T-helper 9 cell (primary cell): ENCODE data around the gene PHOSPHO2.
"Not testable (repeated sequence)": the region's sequence is repeated elsewhere in the genome, so short reads cannot be mapped to it uniquely, and the experiment has no call there.

ENCODE experiments used
- DNase-seq: peaks from one replicate; pipeline ENCODE4 v3.0.0-alpha.2; 2020

The PHOSPHO2 gene

GRCh38 chr2:169684712-169685111, 9.6 kb upstream of the PHOSPHO2 start:
- not testable (repeated sequence) for DNase-seq

DNA sequence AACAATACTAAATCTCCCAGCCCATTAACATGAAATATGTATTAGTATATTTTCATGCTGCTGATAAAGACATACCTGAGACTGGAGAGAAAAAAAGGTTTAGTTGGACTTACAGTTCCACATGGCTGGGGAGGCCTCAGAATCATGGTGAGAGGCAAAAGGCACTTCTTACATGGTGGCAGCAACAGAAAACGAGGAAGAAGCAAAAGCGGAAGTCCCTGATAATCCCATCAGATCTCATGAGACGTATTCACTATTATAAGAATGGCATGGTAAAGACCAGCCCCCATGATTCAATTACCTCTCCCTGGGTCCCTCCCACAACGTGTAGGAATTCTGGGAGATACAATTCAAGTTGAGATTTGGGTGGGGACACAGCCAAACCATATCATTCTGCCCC, 7.4 kb upstream of the PHOSPHO2 start:
- DNase-seq = not testable (repeated sequence)

DNA sequence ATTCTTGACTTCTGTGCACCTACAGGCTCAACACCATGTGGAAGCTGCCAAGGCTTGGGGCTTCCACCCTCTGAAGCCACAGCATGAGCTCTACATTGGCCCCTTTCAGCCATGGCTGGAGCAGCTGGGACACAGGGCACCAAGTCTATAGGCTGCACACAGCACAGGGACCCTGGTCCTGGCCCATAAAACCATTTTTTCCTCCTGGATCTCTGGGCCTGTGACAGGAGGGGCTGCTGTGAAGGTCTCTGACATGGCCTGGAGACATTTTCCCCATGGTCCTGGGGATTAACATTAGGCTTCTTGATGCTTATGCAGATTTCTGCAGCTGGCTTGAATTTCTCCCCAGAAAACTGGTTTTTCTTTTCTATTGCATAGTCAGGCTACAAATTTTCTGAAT, 6.3 kb upstream of the PHOSPHO2 start:
- not testable (repeated sequence) for DNase-seq

DNA sequence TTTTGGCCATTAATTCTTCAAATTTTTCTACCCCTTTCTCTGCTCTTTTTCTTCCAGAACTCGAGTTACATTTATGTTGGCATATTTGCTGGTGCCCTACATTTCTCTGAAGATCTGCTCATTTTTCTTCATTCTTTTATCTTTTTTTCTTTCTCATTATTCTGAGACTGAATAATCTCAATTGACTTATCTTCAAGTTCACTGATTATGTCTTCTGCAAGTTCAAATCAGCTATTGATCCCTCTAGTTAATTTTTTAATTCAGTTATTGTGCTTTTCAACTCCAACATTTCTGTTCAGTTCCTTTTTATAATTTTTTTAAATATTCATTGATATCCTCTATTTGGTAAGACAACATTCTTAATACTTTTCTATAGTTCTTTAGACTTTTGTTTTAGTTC, 3.3 kb upstream of the PHOSPHO2 start:
- no peak for DNase-seq

- no peak for DNase-seq
Measured at GRCh38 chr2:169692718-169693117, 1.6 kb upstream of the PHOSPHO2 start.

GRCh38 chr2:169693360-169693759, 909 bp upstream of the PHOSPHO2 start:
- DNase-seq = no peak

DNA sequence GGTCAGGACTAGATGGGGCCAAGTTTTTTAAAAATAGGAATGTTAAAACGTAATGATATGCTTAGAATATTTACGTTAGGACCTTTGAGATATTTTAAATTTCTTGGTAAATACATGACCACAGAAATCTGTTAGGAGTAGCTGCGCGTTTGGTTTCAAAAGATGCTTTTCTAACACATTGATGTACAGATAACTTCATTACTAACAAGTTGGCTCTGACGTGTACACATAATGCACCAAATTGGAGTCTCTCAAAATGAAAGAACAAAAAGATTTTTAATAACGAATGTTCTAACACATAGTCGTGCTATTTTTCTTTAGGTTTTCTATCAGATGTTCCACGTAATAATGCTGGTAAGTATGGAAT, 608 bp downstream of the PHOSPHO2 start:
- no peak for DNase-seq

DNA sequence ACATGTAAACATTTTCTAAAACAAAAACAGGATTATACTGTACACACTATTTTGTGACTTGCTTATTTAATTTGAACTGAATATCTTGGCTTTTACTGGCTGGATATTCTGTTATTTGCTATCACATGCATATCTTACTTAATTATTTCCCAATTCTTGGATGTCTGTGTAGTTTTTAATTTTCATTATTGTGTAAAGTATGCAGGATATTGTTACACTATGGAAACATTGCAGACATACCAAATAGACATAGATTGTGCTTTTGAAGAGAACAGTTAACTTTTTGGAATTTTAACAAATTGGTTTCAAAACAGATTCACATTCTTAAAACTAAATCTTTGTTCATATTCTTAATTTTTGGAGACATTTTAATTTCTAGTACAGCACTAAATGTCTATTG, 2.1 kb downstream of the PHOSPHO2 start:
- no peak for DNase-seq

DNA sequence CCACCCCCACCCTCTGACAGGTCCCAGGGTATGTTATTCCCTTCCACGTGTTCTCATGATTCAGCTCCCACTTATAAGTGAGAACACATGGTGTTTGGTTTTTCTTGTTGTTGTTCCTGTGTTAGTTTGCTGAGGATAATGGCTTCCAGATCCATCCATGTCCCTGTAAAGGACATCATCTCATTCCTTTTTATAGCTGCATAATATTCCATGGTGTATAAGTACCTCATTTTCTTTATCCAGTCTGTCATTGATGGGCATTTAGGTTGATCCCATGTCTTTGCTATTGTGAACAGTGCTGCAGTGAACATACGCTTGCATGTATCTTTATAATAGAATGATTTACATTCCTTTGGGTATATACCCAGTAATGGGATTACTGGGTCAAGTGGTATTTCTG, 4.9 kb downstream of the PHOSPHO2 start:
- not testable (repeated sequence) for DNase-seq

DNA sequence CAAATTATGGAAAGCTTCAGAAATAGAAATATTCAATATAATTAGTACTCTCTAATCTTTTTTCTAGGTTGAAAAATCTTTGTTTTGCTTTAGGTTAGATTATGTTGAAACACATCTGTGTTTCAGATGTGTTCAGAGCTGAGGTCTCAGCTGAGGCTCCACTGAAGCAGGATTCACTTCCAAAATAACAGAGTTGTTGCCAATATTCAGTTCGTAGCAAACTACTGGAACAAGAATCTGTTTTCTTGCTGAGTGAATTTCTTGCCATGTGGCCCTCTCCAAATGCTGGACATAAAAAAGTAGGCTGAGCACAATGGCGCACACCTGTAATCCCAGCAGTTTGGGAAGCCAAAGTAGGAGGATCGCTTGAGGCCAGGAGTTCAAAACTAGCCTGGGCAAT, 8.7 kb downstream of the PHOSPHO2 start:
- no peak for DNase-seq

DNA sequence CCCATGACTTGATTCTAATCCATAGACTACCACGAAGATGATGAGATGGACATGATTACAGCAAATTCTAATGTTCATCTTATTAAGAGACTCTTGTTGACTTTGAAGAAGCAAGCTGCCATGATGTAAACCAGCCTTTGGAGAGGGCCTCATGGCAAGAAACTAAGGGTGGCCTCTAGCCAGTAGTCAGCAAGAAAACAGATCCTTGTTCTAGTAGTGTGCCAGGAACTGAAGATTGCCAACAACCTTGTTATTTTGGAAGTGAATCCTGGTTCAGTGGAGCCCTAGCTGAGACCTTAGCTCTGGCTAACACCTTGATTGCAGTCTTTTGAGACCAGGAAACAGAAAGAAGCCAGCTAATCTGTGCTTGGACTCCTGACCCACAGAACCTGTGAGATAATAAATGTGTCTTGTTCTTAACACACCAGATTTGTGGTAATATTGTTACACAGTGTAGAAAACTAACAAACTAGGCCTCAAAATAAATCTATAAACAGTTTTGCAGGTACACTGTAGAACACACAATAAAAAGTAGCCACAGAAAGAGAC, 10.0 kb downstream of the PHOSPHO2 start:
- no peak for DNase-seq

DNA sequence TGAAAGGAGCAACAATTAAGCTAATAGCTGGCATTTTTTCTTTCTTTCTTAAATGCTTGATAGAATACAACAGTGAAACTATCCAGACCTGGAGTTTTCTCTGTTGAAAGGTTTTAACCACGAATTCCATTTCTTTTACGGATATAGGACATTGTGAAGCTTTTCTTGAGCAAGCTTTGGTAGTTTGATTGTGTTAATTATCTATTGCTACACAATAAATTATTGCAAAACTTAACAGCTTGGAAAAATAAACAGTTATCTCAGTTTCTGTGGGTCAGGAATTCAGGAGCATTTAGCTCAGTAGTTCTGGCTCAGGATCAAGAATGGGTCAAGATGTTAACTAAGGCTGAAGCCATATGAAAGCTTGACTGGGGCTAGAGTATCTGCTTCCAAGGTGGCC, 11.7 kb downstream of the PHOSPHO2 start:
- DNase-seq = no peak

- DNase-seq = no peak
Measured at GRCh38 chr2:169707626-169708025, 13.4 kb downstream of the PHOSPHO2 start.

GRCh38 chr2:169709331-169709730, 15.1 kb downstream of the PHOSPHO2 start:
- DNase-seq = no peak

DNA sequence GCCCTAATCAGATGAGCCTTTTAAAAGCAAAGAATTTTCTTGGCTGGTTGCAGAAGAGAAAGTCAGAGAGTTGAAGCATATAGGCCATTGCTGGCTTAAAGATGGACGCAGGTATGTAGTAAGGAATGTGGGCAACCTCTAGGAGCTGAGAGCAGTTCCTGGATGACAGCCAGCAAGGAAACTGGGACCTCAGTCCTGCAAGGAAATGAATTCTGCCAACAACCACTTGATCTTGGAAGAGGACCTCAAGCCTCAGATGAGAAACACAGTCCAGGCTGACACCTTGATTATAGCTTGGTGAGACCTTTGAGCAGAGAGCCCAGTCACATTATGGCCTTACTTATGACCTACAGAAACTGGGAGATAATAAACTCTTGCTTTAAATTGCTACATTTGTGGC, 15.7 kb downstream of the PHOSPHO2 start:
- DNase-seq = no peak

GRCh38 chr2:169711751-169712509, 17.7 kb downstream of the PHOSPHO2 start:
- no peak for DNase-seq

GRCh38 chr2:169712791-169713227, 18.5 kb downstream of the PHOSPHO2 start:
- DNase-seq = no peak

- no peak for DNase-seq
Measured at GRCh38 chr2:169713331-169713730, 19.1 kb downstream of the PHOSPHO2 start.

DNA sequence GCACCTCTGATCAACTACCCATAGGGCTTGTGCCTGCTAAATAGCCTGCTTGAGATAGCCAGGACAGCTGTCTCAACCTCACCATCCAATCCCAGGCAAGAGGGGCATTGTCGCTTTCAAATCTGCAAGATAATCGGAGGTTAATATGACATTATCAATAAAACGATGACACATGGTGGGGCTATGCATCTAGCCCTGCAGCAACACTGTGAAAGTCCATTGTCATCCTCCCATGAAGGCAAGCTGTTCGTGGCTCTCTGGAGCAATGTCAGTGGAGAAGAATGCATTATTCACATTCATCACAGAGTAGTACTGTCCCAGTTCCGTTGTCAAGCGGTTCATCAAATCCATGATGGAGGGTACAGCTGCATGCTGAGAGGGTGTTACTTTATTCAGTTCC, 20.4 kb downstream of the PHOSPHO2 start:
- DNase-seq = no peak

GRCh38 chr2:169715379-169716237, 21.3 kb downstream of the PHOSPHO2 start:
- DNase-seq = no peak

DNA sequence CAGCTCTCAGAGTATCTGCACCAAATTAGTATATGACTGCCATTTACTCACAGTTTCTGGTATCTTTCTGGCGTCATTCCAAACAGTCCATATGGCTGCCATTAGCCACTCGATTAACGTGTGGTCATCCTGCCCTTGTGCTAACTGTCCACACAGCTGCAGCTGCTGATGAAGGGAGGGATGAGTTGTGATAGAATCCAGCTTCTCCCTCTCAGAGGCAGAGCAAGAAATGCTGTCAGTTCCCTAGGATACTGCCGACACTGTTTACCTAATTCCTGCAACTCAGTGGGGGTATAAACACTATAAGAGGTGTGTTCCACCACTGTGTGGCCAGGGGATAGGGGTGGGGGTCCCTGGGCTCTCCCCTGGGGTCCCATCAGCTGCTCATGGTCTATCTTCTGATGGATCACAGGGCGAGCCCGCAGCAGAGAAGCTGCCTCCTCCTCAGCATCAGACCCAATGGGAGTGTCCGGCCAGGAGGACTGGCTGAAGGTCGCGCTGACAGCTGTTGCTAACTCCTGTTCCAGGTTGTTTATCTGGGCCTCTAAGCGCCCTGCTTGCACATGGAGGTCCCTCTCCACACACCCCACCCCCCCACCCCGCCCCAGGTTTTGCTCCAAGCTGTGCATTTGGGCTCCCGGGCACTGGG, 22.1 kb downstream of the PHOSPHO2 start:
- no peak for DNase-seq

GRCh38 chr2:169716938-169717690, 22.8 kb downstream of the PHOSPHO2 start:
- no peak for DNase-seq

- no peak for DNase-seq
Measured at GRCh38 chr2:169717691-169718063, 23.4 kb downstream of the PHOSPHO2 start.
